Fibroblast of villous mesenchyme (primary cell): ENCODE data around the gene IPO13. TPM values are rescaled to one million over a fixed set of nuclear protein-coding genes. Genes with fewer than 3 reads are reported as not detected.

ENCODE experiments used
- DNase-seq: peaks from one replicate; pipeline ENCODE4 v3.0.0-alpha.2; 2010; ENCODE audit warnings: low read depth
- H3K4me3 ChIP-seq: 2 replicates; pipeline ENCODE4 v1.5.1; 2011; ENCODE audit warnings: low read depth, mild to moderate bottlenecking, low read length
- total RNA-seq: library from RNA; depleted of rRNA; stranded (reverse); fragments of >200 nt; gene quantifications from 2 replicates; pipeline ENCODE4 v1.2.3, GENCODE V29; 2012
- TF ChIP-seq, protein P1 (sequence below): IDR thresholded peaks from 2 replicates; pipeline ENCODE4 v1.5.1; 2012; ENCODE audit warnings: low read depth, mild to moderate bottlenecking, low read length; ENCODE audit not compliant: insufficient read depth

IPO13 gene
- total RNA-seq, 1 donor: 20.7 TPM

DNA sequence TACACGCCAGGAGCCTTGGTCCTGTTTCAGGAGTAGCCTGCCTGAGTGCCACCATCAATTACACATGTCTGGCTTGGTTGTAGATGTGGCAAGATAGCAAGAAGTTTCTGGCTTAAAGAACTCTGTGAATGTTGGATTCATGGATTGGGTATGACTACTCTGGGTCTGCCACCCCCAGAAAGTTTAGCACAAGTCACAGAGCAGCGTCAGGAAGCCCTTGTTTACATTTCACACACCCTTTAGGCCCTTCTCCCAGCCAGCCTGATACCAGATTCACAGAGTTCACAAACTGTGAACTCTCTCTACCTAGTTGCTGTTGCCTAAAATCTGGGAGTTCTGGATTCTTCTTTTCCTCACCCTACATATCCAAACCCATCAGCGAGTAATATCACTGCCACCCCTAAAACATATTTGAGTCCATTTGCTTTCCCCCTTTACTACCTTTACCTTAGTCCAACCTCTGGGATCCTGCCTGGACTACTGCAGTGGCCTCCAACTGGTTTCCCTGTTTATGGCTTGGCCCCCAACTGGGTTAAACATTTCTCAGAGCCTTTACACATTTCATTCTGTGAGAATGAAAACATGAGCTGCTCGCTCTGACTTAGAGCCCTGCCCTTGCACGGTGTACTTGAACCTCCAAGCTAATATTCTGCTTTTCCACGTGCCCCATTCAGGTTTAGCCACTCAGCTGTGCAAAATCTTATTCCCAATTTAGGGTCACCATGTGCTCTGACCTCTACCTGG lies 40.6 kb downstream of the IPO13 start:
- H3K4me3 ChIP-seq: no peak overlapping the region

DNA sequence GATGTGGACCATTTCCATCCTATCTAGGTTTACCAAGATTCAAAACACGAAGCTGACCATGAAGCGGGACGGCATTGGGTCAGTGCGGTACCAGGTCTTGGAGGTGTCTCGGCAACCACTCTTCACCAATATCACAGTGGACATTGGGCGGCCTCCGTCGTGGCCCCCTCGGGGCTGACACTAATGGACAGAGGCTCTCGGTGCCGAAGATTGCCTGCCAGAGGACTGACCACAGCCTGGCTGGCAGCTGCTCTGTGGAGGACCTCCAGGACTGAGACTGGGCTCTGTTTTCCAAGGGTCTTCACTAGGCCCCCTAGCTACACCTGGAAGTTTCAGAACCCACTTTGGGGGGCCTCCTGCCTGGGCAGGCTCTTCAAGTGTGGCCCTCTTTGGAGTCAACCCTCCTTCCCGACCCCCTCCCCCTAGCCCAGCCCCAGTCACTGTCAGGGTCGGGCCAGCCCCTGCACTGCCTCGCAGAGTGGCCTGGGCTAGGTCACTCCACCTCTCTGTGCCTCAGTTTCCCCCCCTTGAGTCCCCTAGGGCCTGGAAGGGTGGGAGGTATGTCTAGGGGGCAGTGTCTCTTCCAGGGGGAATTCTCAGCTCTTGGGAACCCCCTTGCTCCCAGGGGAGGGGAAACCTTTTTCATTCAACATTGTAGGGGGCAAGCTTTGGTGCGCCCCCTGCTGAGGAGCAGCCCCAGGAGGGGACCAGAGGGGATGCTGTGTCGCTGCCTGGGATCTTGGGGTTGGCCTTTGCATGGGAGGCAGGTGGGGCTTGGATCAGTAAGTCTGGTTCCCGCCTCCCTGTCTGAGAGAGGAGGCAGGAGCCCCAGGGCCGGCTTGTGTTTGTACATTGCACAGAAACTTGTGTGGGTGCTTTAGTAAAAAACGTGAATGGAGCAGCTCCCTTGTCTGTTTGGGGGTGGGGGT lies 43.8 kb downstream of the IPO13 start:
- DNase-seq: no peak
- H3K4me3 ChIP-seq: peak overlapping the region; percentile 64
- TF ChIP-seq, protein P1, sequence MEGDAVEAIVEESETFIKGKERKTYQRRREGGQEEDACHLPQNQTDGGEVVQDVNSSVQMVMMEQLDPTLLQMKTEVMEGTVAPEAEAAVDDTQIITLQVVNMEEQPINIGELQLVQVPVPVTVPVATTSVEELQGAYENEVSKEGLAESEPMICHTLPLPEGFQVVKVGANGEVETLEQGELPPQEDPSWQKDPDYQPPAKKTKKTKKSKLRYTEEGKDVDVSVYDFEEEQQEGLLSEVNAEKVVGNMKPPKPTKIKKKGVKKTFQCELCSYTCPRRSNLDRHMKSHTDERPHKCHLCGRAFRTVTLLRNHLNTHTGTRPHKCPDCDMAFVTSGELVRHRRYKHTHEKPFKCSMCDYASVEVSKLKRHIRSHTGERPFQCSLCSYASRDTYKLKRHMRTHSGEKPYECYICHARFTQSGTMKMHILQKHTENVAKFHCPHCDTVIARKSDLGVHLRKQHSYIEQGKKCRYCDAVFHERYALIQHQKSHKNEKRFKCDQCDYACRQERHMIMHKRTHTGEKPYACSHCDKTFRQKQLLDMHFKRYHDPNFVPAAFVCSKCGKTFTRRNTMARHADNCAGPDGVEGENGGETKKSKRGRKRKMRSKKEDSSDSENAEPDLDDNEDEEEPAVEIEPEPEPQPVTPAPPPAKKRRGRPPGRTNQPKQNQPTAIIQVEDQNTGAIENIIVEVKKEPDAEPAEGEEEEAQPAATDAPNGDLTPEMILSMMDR: no peak

More for the DNA sequence above, 40.6 kb downstream of the IPO13 start:
- TF ChIP-seq, protein P1: no peak
- peak; percentile 37 for DNase-seq

DNA sequence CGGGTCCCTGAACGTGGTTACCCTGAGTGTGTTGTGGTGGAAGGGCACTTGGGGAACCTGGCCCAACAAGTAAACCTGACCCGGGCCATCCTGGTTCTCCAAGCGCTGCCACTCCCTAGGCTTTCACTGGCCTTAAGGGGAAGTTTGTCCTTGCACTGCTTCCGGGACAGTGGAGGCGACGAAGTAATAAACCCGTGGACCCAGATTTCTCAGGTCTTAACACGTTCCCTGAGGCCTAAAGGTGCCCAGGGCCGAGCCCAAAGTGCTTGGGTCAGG lies 44.4 kb downstream of the IPO13 start:
- no peak for DNase-seq
- TF ChIP-seq, protein P1: no peak
- peak overlapping the region; percentile 64 for H3K4me3 ChIP-seq

DNA sequence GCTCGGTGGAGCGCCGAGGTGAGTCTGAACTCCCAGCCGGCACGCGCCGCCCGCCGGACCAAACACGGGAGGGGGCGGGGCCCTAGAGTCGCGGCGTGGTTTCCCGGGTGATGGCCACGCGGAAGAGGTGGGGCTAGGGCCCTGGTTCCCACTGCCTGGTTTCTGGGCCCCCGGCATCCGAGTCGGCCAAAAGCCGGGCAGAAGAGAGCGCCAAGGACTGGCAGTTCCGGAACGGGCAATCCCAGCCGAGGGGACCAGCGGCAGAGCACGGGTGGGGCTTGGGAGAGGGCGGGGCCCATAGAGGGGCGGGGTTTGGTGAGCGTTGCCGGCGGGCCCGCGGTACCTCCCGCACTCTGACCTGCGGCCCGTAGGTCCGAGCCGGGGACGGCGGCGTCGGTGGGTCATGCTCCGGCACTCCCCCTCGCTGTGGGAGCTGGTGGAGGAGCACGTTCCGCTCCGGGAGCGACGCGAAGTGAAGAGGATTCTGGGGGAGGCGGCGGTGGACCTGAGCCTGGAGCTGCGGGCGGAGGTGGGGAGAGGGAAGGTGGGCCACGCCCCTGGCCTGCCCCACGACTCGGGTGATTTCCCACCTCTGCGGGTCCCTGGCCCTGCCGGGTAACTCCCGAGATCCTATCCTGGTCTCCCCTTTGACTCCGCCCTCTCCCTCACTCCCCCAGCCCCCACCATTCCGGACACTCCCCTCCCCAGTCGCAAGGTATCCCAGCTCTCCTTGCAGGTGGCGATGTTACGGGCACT lies 44.9 kb downstream of the IPO13 start, which contains the start of gene CCDC24:
Gene CCDC24 (plus strand): TSS at position 124 of the 756 bp plus-strand sequence. CDS start 280 bp downstream, at position 404.
- peak; percentile 77 for DNase-seq
- TF ChIP-seq, protein P1: no peak
- peak within 1 kb of the TSS; percentile 64 for H3K4me3 ChIP-seq

DNA sequence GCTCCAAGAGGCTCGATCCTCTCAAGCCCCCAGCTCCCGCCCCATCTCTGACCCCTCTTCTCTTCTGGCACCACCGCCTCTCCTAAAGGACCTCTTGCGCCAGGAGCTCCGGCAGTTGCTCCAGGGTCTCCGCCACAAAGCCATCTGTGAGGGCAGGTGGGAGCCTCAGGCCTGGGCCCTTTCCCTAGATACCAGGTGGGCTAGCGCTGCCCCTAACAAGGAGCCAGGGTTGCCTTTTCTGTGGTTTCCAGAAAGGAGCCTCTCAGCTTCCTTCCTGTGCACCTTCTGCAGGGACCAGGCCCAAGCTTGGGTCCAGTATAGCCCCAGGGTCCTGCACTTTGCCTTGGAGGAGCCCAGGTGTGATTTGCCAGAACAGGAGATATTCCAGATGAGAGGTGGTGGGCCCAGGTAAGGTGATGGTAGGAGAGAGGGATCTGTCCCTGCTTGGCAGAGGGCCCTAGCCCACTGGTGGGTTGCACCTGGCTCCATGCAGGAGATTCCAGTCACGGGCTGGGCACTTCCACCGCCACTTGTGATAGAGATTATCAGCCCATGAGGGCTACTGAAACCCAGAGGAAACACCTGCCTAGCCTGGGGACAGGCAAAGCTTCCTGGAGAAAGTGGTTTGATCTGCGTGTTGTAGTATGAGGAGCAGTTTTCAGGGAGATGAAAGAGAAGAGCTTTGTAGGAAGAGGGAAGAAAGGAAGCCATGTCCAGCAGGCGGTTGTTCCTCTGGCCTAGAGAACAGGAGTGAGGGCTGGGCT lies 45.7 kb downstream of the IPO13 start:
- DNase-seq: no peak
- TF ChIP-seq, protein P1: no peak
- peak overlapping the region; percentile 64 for H3K4me3 ChIP-seq
